ENCODE measurements around the gene PCDH9.

- no peak for TF ChIP-seq CTCF (IDR thresholded peaks at IDR 0.05)
- TF ChIP-seq POLR2A (IDR thresholded peaks at IDR 0.05), result no peak
Observed at GRCh38 chr13:66565279-66565678, 664.9 kb downstream of the PCDH9 start.

Measured in heart left ventricle (tissue), 13 donors.